Peyer's patch (tissue), 4 donors: ENCODE data around the gene AJM1. TPM values are rescaled to one million over a fixed set of nuclear protein-coding genes. Genes with fewer than 3 reads are reported as not detected.

ENCODE experiments used
- DNase-seq, 3 donors: peaks; one replicate each; pipeline ENCODE4 v3.0.0-alpha.2; 2017 to 2019
- H3K27ac ChIP-seq, 4 donors: fragments of 200-600 bp; sonication (generic); one replicate each; pipeline ENCODE4 v1.5.1; 2016 to 2019
- H3K27me3 ChIP-seq, 2 donors: fragments of 200-600 bp; sonication (generic); one replicate each; pipeline ENCODE4 v1.5.1; 2019
- H3K36me3 ChIP-seq, 3 donors: fragments of 200-600 bp; sonication (generic); one replicate each; pipeline ENCODE4 v1.5.1; 2016 to 2019
- H3K4me1 ChIP-seq, 4 donors: fragments of 200-600 bp; sonication (generic); one replicate each; pipeline ENCODE4 v1.5.1; 2016 to 2019
- H3K4me3 ChIP-seq, 4 donors: fragments of 200-600 bp; sonication (generic); 1 replicate in 3 of 4; 2 replicates in 1 of 4; pipeline ENCODE4 v1.5.1; 2016 to 2019; ENCODE audit warnings: mild to moderate bottlenecking in 1 of 4
- H3K9me3 ChIP-seq, 4 donors: fragments of 200-600 bp; sonication (generic); one replicate each; pipeline ENCODE4 v1.5.1; 2016 to 2019; ENCODE audit warnings: mild to moderate bottlenecking in 1 of 4
- CTCF ChIP-seq, 6 experiments: fragments of 450-650 bp in 4 of 6; fragments of 200-600 bp in 2 of 6; sonication (generic) in 1 of 6; IDR thresholded peaks; one replicate each; pipeline ENCODE4 v1.5.1; 2017 to 2019; ENCODE audit warnings: antibody characterized with exemption in 6 of 6, mild to moderate bottlenecking in 3 of 6, moderate library complexity in 1 of 6
- POLR2A ChIP-seq, 2 donors: fragments of 450-650 bp; IDR thresholded peaks; one replicate each; pipeline ENCODE4 v1.5.1; 2017; ENCODE audit warnings: antibody characterized with exemption in 2 of 2, mild to moderate bottlenecking in 2 of 2, moderate library complexity in 2 of 2
- total RNA-seq, 4 donors: library from RNA; depleted of rRNA; stranded (reverse); fragments of >200 nt; gene quantifications; one replicate each; pipeline ENCODE4 v1.1.0, GENCODE V29; 2016

Gene AJM1
- total RNA-seq, 4 donors from 2014 or later, result 4.1 to 17.4 (median 9.2) TPM

DNA sequence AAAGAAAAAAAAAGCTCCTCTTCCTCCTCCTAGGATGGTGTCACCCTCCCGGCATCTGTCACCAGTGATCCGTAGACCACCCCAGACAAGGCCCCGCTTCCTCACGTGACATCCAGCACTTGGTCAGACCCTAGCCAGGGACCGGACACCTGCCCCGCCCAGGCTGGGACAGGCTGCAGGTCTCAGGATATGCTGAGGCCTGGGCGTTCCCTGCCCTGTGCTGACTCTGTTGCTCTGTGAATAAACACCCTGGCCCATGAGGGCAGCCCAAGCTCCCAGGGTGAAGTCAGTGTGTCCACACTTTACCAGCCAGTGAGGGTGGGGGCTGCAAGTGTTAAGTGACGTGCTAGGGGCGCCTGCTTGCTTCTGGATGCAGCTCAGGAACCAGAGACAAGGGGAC lies 18.3 kb downstream of the AJM1 start:
- Histone ChIP-seq H3K9me3 (no peaks in the 10 kb centered on the region), H3K27me3 (no peaks in the 10 kb centered on the region), H3K27ac (peak overlapping the region in 3 of 4 donors; percentile 83 to 96 (median 91)), H3K4me3 (no peak overlapping the region), H3K4me1 (peaks cover 6 to 68% (median 15%) of the 10 kb centered on the region in 4 donors), H3K36me3 (peaks cover 0 to 31% (median 0%) of the 10 kb centered on the region in 3 donors)
- DNase-seq, result peak in 2 of 3 donors; percentile 53 to 65
- TF ChIP-seq POLR2A (IDR thresholded peaks at IDR 0.05) (no peak), CTCF (IDR thresholded peaks at IDR 0.05) (no peak)

DNA sequence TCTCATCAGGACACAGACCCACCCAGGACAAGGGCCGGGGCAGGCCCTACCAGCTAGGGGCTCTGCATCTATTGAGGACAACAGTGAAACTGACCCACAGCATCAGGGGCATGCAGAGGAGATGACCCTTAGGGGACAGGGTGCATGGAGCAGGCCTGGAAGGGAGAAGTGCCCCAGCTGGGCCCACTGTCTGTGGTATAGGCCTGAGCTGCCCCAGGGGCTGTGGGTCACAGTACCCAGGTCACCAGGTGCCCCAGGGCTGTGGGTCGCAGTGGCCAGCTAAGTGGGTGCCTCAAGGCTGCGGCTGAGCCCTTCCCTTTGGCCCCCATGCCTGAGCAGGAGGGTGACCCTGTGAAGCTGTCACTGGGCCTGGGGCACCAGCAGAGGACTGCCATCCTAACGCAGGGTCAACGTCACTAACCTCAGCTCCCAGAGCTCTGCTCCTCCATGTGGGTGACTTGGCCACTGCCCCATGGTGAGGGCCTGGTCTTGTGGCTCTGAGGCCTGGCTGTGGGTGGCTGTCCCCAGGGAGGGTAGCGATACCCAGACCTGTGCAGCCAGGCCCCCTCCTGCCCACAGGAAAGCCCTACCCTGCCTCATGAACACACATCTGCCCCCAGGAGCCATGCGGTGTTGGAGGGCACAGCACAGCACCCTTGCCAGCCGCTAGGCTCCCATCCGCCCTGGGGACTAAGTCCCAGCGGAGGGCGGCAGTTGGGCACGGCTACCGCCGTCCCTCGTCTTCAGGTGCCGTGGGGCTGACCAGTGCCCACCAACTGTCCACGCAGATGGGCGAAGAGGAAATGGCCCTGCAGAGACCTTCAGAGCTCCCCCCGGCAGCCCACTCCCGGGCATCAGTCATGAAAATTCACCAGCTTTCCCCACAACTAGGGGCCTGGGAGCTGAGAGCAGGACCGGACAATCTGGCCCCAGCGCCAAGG lies 18.9 kb downstream of the AJM1 start:
- DNase-seq, result peak in 1 of 3 donors; percentile 50
- Histone ChIP-seq H3K27ac (peak overlapping the region in 3 of 4 donors; percentile 83 to 96 (median 91)), H3K4me3 (no peak overlapping the region), H3K36me3 (peaks cover 0 to 31% (median 0%) of the 10 kb centered on the region in 3 donors), H3K4me1 (peaks cover 6 to 69% (median 15%) of the 10 kb centered on the region in 4 donors), H3K27me3 (no peaks in the 10 kb centered on the region), H3K9me3 (no peaks in the 10 kb centered on the region)
- TF ChIP-seq POLR2A (IDR thresholded peaks at IDR 0.05), result no peak
- TF ChIP-seq CTCF (IDR thresholded peaks at IDR 0.05), result no peak

- Histone ChIP-seq H3K27ac (peak overlapping the region in 1 of 4 donors; percentile 96), H3K27me3 (no peaks in the 10 kb centered on the region), H3K9me3 (no peaks in the 10 kb centered on the region), H3K4me1 (peaks cover 9 to 73% (median 15%) of the 10 kb centered on the region in 4 donors), H3K4me3 (no peak overlapping the region), H3K36me3 (peaks cover 0 to 31% (median 0%) of the 10 kb centered on the region in 3 donors)
- DNase-seq, result no peak
- TF ChIP-seq CTCF (IDR thresholded peaks at IDR 0.05), result no peak
- no peak for TF ChIP-seq POLR2A (IDR thresholded peaks at IDR 0.05)
Measured at GRCh38 chr9:136861874-136862457, 19.7 kb downstream of the AJM1 start.

DNA sequence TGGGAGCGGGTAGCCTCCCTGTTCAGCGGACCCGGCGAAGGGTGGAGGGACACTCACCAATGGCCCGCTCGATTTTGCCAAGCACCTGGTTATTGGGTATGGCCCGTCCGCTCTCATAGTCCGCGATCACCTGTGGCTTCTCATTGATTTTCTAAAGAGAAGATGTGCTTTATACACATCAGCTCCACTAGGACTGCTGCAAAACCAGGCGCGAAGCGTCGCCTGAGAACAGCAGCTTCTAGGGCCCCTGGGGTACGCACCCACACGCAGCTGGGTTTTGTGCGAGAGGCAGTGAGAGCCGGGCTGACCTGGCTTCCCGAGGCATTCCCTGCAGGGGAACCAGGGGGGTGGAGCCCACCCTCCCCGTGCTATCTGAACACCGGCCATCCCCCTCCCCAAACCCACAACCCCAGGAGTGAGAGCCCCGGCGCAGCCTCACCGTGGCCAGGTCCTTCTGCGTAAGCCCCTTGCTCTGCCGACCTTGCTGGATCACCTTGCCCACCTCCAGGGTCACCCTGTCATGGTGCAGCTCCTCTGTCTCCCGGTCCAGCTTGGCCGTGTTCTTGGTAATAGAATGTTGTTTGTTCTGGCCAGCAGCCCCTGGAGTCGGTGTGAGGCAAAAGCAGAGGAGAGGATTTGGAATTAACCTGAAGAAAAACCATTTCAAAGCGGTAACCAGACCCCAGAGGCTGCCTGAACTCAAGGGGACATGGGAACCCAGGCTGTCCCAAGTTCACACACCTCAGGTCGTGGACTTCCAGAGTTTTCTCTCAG lies 20.8 kb downstream of the AJM1 start:
- no peak overlapping the region for H3K4me3 ChIP-seq
- H3K36me3 ChIP-seq, result peaks cover 0 to 31% (median 0%) of the 10 kb centered on the region in 3 donors
- no peaks in the 10 kb centered on the region for H3K9me3 ChIP-seq
- no peaks in the 10 kb centered on the region for H3K27me3 ChIP-seq
- peaks cover 10 to 68% (median 12%) of the 10 kb centered on the region in 4 donors for H3K4me1 ChIP-seq
- no peak for DNase-seq
- peak overlapping the region in 1 of 4 donors; percentile 42 for H3K27ac ChIP-seq
- TF ChIP-seq CTCF (IDR thresholded peaks at IDR 0.05) (no peak), POLR2A (IDR thresholded peaks at IDR 0.05) (no peak)

- H3K9me3 ChIP-seq, result no peaks in the 10 kb centered on the region
- H3K27ac ChIP-seq, result peak overlapping the region in 1 of 4 donors; percentile 42
- peaks cover 0 to 31% (median 0%) of the 10 kb centered on the region in 3 donors for H3K36me3 ChIP-seq
- no peaks in the 10 kb centered on the region for H3K27me3 ChIP-seq
- no peak overlapping the region for H3K4me3 ChIP-seq
- peaks cover 6 to 61% (median 11%) of the 10 kb centered on the region in 4 donors for H3K4me1 ChIP-seq
- DNase-seq, result no peak
- no peak for TF ChIP-seq POLR2A (IDR thresholded peaks at IDR 0.05)
- no peak for TF ChIP-seq CTCF (IDR thresholded peaks at IDR 0.05)
Measured at GRCh38 chr9:136863623-136864273, 21.5 kb downstream of the AJM1 start.
